Stimulated activated CD8-positive, alpha-beta memory T cell treated with anti-CD3 and anti-CD28 coated beads, Interleukin-15, amount 100 ng/mL, for 24 hours (primary cell): Measurements from ENCODE around the gene DAGLA.

ENCODE experiments used
- DNase-seq: peaks from one replicate; pipeline ENCODE4 v3.0.0-alpha.2; 2020; ENCODE audit warnings: low read depth

The DAGLA gene

GRCh38 chr11:61765550-61766253 lies 85.5 kb downstream of the DAGLA start:
- DNase-seq: no peak

GRCh38 chr11:61766353-61766841 lies 86.2 kb downstream of the DAGLA start:
- no peak for DNase-seq

- DNase-seq: no peak
Observed at GRCh38 chr11:61768376-61769076, 88.3 kb downstream of the DAGLA start.

- no peak for DNase-seq
Observed at GRCh38 chr11:61769169-61769920, 89.2 kb downstream of the DAGLA start.

- no peak for DNase-seq
Observed at GRCh38 chr11:61769946-61770683, 89.9 kb downstream of the DAGLA start.

GRCh38 chr11:61771195-61771894 lies 91.2 kb downstream of the DAGLA start:
- DNase-seq: no peak

GRCh38 chr11:61771985-61772455 lies 91.8 kb downstream of the DAGLA start:
- DNase-seq: no peak

- DNase-seq: no peak
Observed at GRCh38 chr11:61773356-61773755, 93.2 kb downstream of the DAGLA start.

GRCh38 chr11:61773809-61774208 lies 93.6 kb downstream of the DAGLA start:
- DNase-seq: no peak

GRCh38 chr11:61774411-61774810 lies 94.2 kb downstream of the DAGLA start:
- no peak for DNase-seq

GRCh38 chr11:61775106-61775505 lies 94.9 kb downstream of the DAGLA start:
- no peak for DNase-seq

GRCh38 chr11:61775606-61776554 lies 95.7 kb downstream of the DAGLA start:
- DNase-seq: no peak

GRCh38 chr11:61776561-61777075 lies 96.4 kb downstream of the DAGLA start:
- peak; percentile 30 for DNase-seq

- DNase-seq: peak; percentile 25
Observed at GRCh38 chr11:61777234-61778090, 97.3 kb downstream of the DAGLA start.

- DNase-seq: no peak
Observed at GRCh38 chr11:61778357-61778886, 98.2 kb downstream of the DAGLA start.

- DNase-seq: no peak
Observed at GRCh38 chr11:61778920-61779650, 98.9 kb downstream of the DAGLA start.

GRCh38 chr11:61779666-61780525 lies 99.7 kb downstream of the DAGLA start:
- DNase-seq: no peak
